Measurements from ENCODE around the gene PLCL2.
"Not testable (repeated sequence)": the region's sequence is repeated elsewhere in the genome, so short reads cannot be mapped to it uniquely, and the experiment has no call there.

Gene PLCL2

DNA sequence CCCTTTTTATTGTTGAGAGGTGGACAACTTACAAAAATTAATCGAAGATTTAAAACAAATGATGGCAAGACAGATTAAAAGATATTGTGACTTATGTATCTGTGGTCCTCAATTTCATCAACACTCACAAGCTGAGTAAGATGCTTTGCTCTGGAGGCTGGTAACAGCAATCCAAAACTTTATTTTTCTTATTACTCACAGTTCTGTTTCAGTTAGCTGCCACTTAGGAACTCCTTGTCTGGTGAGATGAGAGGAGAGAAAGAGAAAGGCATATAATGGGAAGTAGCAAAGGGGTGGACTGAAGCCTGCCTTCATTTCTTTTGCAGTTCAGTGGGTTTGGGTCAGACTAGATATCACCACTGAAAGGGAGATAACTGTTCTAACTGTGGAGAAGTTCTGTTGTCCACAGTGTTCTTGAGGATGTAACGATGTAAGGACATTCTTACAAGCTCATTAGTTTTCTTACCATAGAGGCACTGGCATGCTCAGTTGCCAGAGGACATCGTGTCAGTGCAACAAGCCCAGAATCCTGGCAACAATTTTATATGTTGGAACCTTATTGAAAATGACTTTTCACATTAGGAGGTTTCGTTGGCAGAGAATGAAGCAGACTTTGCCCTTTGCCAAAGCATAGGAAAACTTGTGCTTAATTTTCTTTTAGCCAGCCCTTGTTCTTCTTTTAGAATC, 93.6 kb downstream of the PLCL2 start:
- DNase-seq, result no peak

DNA sequence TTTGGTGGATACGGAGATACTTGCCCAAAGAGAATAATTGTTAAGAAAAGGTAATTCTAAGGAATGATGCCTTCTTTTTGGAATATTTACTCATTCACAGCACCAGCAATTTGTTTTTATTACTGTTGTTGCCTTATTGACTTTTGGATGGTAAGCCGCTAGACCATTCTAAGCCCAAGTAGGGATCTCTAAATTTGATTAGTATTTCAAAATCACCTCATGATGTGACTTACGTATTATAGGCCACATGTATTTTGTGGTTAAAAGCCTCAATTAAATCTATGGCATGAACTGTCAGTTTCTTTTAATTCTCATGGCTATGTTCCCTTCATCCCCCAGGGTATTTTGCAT, 94.1 kb downstream of the PLCL2 start:
- DNase-seq, result no peak

DNA sequence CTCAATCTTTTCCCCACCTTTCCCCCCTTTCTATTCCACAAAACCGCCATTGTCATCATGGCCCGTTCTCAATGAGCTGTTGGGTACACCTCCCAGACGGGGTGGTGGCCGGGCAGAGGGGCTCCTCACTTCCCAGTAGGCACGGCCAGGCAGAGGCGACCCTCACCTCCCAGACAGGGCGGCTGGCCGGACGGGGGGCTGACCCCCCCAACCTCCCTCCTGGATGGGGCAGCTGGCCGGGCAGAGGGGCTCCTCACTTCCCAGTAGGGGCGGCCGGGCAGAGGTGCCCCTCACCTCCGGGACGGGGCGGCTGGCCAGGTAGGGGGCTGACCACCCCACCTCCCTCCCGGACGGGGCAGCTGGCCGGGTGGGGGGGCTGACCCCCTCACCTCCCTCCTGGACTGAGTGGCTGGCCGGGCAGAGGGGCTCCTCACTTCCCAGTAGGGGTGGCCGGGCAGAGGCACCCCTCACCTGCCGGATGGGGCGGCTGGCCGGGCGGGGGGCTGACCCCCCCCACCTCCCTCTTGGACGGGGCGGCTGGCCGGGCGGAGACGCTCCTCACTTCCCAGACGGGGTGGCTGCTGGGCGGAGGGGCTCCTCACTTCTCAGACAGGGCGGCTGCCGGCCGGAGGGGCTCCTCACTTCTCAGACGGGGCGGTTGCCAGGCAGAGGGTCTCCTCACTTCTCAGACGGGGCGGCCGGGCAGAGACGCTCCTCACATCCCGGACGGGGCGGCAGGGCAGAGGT, 95.2 kb downstream of the PLCL2 start:
- not testable (repeated sequence) for DNase-seq

DNA sequence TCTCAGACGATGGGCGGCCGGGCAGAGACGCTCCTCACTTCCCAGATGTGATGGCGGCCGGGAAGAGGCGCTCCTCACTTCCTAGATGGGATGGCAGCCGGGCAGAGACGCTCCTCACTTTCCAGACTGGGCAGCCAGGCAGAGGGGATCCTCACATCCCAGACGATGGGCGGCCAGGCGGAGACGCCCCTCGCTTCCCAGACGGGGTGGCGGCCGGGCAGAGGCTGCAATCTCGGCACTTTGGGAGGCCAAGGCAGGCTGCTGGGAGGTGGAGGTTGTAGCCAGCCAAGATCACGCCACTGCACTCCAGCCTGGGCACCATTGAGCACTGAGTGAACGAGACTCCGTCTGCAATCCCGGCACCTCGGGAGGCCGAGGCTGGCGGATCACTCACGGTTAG, 95.8 kb downstream of the PLCL2 start:
- not testable (repeated sequence) for DNase-seq

DNA sequence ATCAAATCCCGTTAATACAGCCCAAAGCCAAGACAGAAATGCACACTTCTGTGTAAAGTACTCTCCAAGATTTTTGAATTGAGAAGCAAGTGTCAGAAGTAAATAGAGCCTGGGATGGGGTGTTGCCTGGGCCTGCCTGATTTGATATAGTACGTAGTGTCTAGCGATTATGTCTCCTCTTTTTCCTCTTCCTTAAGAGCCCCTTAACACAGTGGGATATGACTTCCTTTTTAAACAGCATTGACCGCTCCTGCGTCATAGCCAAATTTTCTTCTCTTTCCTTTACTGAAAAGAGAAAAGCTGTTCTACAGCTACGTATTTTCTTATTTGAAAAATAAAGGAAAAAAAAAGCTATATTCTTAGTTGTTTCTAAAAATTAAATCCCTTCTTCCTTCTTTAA, 97.7 kb downstream of the PLCL2 start:
- DNase-seq, result no peak

DNA sequence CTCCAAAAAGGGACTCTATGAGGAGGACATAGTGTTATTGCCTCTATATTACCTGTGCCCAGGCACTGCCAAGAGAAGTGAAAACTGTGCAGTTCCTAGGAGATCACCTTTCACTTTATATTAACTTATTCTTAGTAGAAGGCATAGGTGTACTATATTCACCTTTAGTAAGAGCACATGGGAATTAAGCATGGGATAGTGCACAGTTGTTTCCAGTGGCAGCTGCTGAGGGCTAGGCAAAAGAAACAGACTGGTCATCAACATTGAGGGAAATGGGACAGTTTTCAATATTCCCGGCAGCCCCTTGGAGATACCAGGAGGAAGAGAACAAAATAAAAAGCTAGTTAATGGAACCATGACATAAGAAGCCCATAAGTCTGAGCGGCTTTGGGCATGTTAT, 100.9 kb downstream of the PLCL2 start:
- DNase-seq, result no peak

DNA sequence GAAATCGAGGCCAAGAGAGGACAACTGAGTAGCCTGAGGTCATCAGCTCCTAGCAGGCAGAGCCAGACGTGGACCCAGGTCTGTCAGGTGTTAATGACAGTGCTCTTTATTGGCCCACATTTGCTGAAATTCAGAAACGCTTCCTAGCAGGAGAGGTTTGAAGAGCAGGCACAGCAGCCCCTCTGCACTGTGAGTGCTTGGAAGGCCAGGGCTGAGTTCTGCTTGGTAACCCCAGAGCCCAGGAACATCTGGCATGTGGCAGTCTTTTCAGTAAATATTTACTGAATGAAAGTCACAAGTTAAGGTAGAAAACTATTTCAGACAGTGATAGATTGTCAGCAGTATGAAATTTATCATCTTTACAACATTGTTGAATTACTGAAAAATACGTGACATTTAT, 102.4 kb downstream of the PLCL2 start:
- no peak for DNase-seq

DNA sequence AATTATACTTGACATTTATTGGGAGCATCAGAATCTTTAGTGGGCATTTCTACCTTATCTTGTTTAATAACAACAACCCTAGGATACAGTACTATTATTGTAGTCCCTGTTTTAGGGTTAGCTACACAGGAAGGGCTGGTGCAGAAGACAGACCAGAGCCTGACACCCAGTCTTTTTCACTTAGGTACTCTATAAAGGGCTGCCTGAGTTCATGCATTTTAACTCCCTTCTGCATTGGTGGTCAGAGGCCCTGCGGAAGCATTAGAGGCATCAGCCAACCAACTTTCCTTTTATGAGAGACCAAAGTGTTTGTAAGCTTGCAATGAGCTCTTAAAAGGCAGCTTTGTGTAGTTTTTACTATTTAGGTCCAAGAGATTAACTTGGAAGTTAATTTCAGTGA, 105.4 kb downstream of the PLCL2 start:
- no peak for DNase-seq

DNA sequence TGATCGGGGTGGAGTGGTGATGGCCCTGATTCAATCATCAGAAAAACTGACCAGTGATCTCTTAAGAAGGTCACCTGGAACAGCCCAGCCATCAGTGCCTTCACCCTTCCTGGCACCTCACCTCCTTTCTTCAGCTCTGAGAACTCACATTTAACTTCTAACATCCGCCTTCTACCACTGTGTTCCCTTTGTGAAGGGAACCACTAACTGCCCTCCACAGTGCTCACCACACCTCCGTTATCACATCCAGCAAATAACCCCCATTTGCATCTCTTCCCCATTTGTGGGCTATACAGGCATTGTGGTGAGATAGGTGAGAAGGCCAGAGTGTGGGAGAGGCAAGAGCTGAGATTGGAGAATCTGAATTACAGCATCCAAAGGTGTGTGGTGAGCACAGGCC, 107.4 kb downstream of the PLCL2 start:
- DNase-seq, result no peak

DNA sequence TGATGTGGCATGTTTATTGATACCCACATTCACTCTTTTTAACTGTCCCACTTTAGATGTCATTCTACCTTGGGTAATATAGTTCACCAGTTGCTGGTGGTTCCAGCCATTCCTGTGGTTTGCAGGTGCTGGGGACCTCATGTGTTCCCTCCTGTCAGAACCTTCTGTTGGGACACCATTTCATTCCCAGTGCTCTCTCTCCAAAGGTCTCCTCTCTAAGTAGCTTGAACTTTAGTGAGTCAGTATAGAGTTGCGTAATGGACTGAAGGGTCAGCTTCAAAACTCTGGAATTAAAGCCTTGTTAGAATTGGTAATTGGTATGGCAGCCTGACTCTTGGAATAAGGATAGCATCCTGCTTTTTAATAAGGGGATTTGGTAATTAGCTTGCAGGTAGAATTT, 108.5 kb downstream of the PLCL2 start:
- DNase-seq, result no peak

DNA sequence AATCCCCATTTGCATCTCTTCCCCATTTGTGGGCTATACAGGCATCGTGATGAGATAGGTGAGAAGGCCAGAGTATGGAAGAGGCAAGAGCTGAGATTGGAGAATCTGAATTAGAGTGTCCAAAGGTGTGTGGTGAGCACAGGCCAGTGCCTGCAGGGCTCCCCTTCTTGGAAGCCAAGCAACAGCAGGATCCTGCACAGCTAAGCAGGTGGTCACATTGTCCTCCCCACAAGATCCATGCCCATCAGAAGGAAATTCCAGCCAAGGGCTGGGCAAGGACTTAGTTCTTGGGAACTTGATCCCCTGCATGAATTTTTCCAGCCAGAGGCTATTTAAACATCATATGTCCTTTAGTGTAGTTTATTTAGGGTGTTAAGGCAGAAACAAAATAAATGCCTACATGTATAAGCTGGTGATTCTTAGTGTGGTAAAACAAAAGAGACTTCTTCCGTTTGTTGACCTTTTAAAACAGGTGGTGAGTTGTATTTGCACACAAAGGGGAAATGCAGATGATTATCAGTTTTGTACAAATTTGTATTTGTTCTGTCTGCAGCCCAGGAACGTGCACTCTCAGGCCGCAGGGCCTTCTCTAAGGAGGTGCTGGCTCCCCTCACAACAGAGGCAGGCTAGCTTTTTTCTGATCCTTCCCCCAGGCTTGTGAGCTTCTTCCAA, 110.2 kb downstream of the PLCL2 start:
- no peak for DNase-seq

DNA sequence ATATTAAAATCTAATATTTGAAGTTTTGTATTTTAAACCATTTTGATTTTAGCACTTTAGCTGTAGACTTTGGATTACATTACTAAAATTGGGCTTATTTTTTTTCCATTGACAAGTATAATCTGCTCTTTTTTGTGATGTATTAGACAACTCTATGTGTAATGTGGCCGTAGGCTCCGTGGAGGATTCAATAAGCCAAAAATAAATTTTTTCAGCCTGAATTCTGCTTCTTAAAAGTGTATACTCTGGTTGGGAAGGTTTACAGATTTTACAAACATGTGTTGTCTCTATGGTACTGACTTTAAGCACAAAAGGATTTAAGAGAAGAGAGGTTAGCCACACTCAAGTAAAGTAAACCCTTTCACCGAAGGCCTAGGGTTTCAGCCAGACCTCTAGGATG, 110.8 kb downstream of the PLCL2 start:
- DNase-seq, result no peak

DNA sequence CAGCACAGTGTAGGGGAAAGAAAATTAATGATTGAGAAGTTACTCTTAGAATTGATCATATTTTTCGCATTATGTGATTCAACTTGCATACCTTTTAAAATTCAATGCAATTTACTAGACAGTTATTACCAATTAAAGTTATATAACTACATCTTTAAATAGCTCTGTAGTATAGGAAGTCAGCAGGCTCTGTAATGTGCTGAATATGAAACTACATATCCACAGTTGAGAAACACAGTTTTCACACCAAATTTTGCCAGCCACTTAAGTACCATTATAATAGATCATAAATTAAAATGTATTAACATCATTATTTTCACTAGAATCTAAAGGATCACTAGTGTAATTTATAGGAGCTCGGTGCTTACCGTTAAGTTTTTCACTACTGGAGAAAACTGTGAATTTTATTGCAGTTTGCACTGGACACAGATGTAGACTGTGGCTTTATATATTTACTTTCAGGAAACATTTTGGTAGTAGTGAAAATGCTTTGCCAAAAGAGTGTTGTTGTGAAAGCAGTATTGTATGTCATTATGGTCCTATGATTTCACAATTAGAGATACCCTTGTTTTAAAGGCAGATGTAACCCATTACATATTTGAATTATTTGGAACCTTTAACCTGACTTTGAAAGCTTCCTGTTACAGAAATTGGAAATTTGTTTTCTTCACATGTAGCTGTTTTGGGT, 113.6 kb downstream of the PLCL2 start:
- no peak for DNase-seq

DNA sequence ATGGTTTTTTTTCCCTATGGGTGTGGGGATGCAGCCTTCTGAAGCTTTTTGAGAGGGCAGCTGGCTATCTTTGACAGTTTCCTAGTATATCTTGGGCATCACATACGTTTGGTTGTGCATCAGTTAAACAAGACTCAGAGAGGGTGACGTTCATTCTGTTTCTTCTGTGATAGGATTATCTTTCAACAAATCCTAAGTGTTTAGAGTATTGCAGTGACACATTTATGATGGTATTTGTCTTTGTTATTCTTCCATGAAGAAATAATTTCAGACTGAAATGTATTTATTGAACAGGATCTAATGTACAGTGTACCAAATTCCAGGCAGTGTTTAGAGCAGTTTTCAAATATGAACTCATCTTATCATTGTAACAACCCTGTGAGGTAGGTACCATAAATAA, 114.4 kb downstream of the PLCL2 start:
- no peak for DNase-seq

DNA sequence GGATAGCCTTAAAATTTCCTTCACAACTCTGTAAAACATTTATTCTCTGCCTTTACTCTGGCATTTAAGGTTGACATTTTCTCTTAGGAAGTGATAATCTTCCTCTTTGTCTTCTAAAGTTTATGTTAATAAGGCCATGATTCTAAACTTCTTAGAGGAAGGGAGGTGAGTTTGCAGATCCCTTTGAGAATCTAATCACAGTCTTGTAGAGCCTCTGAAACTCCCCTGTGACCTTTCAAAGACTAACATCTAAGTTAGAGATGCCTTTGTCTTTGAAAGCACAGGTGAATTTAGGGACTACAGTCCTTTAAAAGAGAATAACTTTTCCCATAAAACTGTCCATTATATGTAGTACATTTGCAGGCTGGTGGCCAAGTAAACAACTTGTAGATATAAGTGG, 115.1 kb downstream of the PLCL2 start:
- DNase-seq, result no peak

DNA sequence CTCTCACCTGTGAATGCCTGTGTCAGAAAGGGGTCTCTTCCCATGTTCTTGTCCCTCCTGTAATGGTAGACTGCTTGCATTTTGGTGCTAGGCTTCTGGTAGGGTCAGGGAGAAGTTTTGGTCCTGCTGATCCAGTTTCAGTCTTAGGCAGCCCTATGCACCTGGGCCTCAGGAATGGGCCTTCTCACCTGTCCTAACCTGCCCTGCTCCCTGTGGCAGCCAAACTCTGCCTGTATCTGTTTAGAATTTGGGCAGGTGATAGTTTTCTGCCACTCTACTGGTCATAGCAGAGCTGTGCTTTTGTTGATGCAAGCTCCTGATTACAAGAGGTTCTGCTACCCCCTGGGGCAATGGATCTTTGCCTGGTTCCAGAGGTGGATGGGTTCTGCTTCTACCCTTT, 118.7 kb downstream of the PLCL2 start:
- DNase-seq, result no peak

DNA sequence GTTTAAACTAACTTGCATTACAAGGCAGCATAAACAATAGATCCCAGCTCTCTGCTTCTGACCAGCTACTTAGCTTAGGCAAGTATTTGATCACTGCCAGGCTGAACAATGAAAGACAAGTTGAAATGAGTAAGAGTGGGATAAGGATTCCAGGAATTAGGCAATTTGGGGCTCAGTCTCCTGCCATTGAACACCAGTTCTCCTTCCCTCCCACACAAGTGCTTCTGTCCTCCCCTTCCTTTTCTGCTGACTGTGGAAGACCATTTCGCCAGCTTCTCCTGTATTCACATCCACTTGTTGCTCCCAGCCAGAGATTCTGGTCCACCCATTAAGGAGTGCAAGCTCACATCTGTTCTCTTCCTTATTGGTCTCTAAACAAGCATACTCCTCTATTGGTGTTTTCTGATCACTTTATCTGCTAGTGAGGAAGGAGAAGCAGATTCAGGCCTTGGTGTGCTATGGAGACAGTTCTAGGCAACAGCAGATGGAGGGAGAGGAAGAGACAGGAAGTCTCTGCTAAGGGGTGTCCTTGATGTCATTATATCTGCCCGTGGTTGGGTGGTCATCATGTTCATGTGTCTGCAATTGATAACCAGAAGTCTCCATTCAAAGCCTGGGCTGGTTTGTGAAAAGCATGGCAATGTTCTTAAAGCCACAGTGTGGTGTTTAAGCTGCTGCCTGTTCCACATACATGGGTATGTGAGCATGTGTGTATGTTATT, 121.5 kb downstream of the PLCL2 start:
- DNase-seq, result no peak

DNA sequence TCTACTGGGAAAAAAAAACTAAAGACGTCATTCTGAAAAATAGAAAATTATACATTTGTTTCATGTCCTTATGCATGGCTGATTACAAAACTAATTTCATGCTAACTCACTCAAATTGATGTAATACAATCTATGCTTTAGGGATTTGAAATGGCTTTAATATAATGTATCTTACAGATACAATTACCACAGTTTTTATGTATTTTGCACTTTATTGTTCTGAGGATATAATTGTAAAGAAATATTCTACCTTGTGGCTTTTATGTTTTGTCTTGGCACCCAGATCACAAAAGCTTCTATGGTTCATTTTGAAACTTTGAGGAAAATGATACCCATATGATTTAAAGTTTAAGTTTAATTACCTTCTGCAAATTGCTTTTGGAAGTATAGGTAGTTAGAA, 122.5 kb downstream of the PLCL2 start:
- no peak for DNase-seq

DNA sequence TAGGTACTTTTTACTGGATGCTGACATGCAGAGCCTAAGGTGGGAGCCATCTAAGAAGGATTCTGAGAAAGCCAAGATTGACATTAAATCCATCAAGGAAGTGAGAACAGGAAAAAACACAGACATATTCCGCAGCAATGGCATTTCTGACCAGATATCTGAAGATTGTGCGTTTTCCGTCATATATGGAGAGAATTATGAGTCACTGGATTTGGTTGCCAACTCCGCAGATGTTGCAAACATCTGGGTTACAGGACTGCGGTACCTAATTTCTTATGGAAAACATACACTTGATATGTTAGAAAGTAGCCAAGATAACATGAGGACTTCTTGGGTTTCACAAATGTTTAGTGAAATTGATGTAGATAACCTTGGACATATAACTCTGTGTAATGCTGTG, 125.1 kb downstream of the PLCL2 start:
- no peak for DNase-seq

DNA sequence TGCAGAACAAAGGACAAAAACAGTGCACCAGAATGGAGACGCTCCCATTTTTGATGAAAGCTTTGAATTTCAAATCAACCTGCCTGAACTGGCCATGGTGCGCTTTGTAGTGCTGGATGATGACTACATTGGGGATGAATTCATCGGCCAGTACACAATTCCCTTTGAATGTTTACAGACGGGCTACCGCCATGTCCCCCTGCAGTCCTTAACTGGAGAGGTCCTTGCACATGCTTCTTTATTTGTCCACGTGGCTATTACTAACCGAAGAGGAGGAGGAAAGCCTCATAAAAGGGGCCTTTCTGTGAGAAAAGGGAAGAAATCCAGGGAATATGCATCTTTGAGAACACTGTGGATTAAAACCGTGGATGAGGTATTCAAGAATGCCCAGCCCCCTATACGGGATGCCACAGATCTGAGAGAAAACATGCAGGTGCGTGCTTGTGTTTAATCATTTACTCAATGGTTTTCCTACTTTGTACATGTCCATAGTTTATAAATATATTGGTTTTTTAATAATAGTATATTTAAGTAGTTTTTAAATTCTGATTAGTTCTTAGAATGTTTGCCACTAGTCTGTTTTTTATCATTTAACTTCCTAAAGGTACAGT, 127.1 kb downstream of the PLCL2 start:
- no peak for DNase-seq

DNA sequence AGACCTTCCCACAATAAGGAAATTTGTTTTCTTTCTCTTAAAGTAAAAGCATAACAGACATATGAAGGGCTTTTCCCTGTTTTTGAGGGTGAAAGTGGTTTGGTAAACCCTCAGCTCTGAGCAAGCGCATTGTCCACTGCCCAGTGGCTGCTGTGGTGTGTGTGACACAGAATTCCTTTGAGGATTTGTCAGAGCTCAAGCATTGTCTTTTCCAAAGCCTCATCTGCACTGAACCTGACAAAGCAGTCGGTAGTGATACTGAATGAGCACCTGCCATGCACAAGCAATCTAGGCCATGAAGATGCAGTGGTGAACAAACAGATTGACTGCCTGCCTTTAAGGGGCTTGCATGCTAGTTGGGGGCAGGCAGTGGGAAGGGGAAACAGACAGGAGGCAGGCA, 128.3 kb downstream of the PLCL2 start:
- no peak for DNase-seq

DNA sequence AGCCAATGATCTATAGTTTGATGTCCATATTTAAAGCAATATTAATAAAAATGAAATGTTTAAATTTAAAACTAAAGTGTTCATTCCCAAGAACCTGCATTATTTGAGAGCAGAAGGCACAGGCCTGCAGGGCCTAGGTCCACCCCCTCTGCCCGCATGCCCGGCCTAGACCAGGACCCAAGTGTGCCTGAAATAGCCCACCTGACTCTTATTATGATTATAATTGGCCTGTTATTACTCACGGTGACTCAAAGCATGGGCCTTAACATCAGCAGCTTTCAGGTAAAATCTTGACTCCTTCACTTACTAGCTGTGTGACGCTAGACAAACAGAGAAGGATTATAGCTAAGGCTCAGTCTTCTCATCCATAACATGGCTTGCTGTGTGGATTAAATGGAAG, 128.8 kb downstream of the PLCL2 start:
- no peak for DNase-seq

DNA sequence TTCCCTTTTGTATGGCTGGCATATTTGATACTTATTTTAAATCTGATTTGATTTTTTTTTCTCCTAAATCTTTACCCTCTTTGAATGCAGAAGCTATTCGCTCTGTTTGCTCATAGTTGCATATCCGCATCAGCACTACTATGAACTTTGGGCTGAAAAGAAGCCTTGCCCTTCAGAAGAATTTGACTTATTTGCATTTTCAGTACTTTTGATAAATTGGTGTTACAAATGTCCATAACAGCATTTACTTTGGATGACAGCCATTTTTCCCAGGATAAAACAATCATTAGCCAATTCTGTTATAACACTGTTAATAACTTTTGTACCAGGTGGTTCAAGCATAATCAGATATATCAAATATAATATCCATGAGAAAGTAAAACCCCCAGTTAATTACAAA, 129.5 kb downstream of the PLCL2 start:
- no peak for DNase-seq

Data from CD4-positive, alpha-beta T cell treated with Interleukin-6 for 4 hours (primary cell).